A549 (cell line): ENCODE results near the gene PLCB1.

Experiments
- CHD2 ChIP-seq: fragments of 150-350 bp; IDR thresholded peaks from 2 replicates; pipeline ENCODE4 v1.6.1; 2014; ENCODE audit warnings: low read length; ENCODE audit not compliant: partially characterized antibody
- FOSL2 ChIP-seq, 2 experiments: fragments of 450-650 bp in 1 of 2; fragments of >200 bp in 1 of 2; sonication (Bioruptor Twin) in 1 of 2; formaldehyde crosslinking; IDR thresholded peaks; 2 replicates each; pipeline versions ENCODE4 v1.5.0 to v1.6.1; 2016 to 2020; ENCODE audit warnings: mild to moderate bottlenecking in 1 of 2, moderate library complexity in 1 of 2
- HOXA7 ChIP-seq: fragments of 250-450 bp; sonication (Bioruptor Pico); IDR thresholded peaks from 2 replicates; pipeline ENCODE4 v1.5.0; 2020; ENCODE audit warnings: mild to moderate bottlenecking, moderate library complexity
- JUN ChIP-seq, 2 experiments: fragments of >200 bp; sonication (Bioruptor Twin); formaldehyde crosslinking; IDR thresholded peaks; 2 replicates in 1 of 2; 3 replicates in 1 of 2; pipeline ENCODE4 v1.6.1; 2016 to 2017
- POLR2A ChIP-seq: IDR thresholded peaks from 2 replicates; pipeline ENCODE4 v1.6.1; 2012; ENCODE audit warnings: mild to moderate bottlenecking, low read length
- RAD21 ChIP-seq, 2 experiments: fragments of >200 bp in 1 of 2; sonication (Bioruptor Twin) in 1 of 2; formaldehyde crosslinking in 1 of 2; IDR thresholded peaks in 1 of 2; conservative IDR thresholded peaks in 1 of 2; 2 replicates in 1 of 2; 3 replicates in 1 of 2; pipeline ENCODE4 v1.6.1; 2012 to 2018; ENCODE audit warnings: inconsistent platforms in 1 of 2
- SMC3 ChIP-seq: fragments of >200 bp; sonication (Bioruptor Twin); formaldehyde crosslinking; IDR thresholded peaks from 3 replicates; pipeline ENCODE4 v1.6.1; 2018; ENCODE audit warnings: inconsistent platforms
- ZFP36 ChIP-seq: fragments of 450-650 bp; IDR thresholded peaks from 2 replicates; pipeline ENCODE4 v1.6.1; 2014; ENCODE audit warnings: borderline replicate concordance; ENCODE audit not compliant: partially characterized antibody
- TF ChIP-seq, protein P1 (sequence below): fragments of >200 bp; sonication (Bioruptor Twin); formaldehyde crosslinking; IDR thresholded peaks from 3 replicates; pipeline ENCODE4 v1.5.1; 2016
- TF ChIP-seq, protein P2 (sequence below): fragments of 200-600 bp; sonication (generic); IDR thresholded peaks from 2 replicates; pipeline ENCODE4 v1.6.1; 2016; ENCODE audit warnings: antibody characterized with exemption, mild to moderate bottlenecking, moderate library complexity

DNA sequence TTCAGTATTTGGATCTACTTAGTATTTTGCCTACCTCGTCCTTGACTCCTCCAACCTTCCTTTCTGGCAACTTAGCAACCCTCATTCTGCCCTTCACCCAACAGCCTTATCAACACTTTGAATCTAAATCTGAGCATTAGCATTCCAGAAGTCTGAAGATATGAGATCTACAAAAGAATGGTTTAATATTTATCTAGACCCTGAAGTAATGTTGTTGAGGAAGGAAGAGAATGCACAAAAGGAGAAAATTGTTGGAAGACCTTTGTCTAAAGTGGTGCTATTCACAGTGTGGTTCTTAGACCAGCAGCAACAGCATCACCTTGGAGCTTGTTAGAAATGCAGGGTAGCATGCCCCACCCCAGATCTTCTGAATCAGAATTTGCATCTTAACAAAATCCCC lies 738.6 kb downstream of the PLCB1 start:
- TF ChIP-seq, protein P1, sequence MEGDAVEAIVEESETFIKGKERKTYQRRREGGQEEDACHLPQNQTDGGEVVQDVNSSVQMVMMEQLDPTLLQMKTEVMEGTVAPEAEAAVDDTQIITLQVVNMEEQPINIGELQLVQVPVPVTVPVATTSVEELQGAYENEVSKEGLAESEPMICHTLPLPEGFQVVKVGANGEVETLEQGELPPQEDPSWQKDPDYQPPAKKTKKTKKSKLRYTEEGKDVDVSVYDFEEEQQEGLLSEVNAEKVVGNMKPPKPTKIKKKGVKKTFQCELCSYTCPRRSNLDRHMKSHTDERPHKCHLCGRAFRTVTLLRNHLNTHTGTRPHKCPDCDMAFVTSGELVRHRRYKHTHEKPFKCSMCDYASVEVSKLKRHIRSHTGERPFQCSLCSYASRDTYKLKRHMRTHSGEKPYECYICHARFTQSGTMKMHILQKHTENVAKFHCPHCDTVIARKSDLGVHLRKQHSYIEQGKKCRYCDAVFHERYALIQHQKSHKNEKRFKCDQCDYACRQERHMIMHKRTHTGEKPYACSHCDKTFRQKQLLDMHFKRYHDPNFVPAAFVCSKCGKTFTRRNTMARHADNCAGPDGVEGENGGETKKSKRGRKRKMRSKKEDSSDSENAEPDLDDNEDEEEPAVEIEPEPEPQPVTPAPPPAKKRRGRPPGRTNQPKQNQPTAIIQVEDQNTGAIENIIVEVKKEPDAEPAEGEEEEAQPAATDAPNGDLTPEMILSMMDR = no peak
- TF ChIP-seq SMC3 (no peak), POLR2A (no peak), ZFP36 (no peak), HOXA7 (CRISPR knock-in tag) (no peak), RAD21 (conservative IDR thresholded peaks at IDR 0.05 in 1 of 2, IDR thresholded peaks at IDR 0.05 in 1 of 2) (no peak), FOSL2 (IDR thresholded peaks at IDR 0.05) (no peak), FOSL2 (CRISPR knock-in tag; IDR thresholded peaks at IDR 0.05) (no peak), CHD2 (no peak), JUN (IDR thresholded peaks at IDR 0.05) (no peak)
- TF ChIP-seq, protein P2, sequence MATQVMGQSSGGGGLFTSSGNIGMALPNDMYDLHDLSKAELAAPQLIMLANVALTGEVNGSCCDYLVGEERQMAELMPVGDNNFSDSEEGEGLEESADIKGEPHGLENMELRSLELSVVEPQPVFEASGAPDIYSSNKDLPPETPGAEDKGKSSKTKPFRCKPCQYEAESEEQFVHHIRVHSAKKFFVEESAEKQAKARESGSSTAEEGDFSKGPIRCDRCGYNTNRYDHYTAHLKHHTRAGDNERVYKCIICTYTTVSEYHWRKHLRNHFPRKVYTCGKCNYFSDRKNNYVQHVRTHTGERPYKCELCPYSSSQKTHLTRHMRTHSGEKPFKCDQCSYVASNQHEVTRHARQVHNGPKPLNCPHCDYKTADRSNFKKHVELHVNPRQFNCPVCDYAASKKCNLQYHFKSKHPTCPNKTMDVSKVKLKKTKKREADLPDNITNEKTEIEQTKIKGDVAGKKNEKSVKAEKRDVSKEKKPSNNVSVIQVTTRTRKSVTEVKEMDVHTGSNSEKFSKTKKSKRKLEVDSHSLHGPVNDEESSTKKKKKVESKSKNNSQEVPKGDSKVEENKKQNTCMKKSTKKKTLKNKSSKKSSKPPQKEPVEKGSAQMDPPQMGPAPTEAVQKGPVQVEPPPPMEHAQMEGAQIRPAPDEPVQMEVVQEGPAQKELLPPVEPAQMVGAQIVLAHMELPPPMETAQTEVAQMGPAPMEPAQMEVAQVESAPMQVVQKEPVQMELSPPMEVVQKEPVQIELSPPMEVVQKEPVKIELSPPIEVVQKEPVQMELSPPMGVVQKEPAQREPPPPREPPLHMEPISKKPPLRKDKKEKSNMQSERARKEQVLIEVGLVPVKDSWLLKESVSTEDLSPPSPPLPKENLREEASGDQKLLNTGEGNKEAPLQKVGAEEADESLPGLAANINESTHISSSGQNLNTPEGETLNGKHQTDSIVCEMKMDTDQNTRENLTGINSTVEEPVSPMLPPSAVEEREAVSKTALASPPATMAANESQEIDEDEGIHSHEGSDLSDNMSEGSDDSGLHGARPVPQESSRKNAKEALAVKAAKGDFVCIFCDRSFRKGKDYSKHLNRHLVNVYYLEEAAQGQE = no peak
